GM03348 (cell line): ENCODE results near the gene SLC13A4.
"Not testable (repeated sequence)": the region's sequence is repeated elsewhere in the genome, so short reads cannot be mapped to it uniquely, and the experiment has no call there.

Source experiments
- DNase-seq: peaks from one replicate; pipeline ENCODE4 v3.0.0; 2012; ENCODE audit warnings: low spot score

Gene SLC13A4

GRCh38 chr7:135662123-135662372 lies 65.9 kb downstream of the SLC13A4 start:
- no peak for DNase-seq

GRCh38 chr7:135661311-135662122 lies 66.5 kb downstream of the SLC13A4 start:
- no peak for DNase-seq

GRCh38 chr7:135659159-135659846 lies 68.7 kb downstream of the SLC13A4 start:
- no peak for DNase-seq

GRCh38 chr7:135658564-135658963 lies 69.4 kb downstream of the SLC13A4 start:
- no peak for DNase-seq

- no peak for DNase-seq
Observed at GRCh38 chr7:135653340-135654080, 74.5 kb downstream of the SLC13A4 start.

GRCh38 chr7:135650831-135651573 lies 77.0 kb downstream of the SLC13A4 start:
- DNase-seq, result peak; percentile 64

- no peak for DNase-seq
Observed at GRCh38 chr7:135648235-135648634, 79.8 kb downstream of the SLC13A4 start.

- DNase-seq, result no peak
Observed at GRCh38 chr7:135647755-135648154, 80.2 kb downstream of the SLC13A4 start.

- DNase-seq, result peak; percentile 68
Observed at GRCh38 chr7:135645296-135645904, 82.6 kb downstream of the SLC13A4 start.

- no peak for DNase-seq
Observed at GRCh38 chr7:135644729-135645128, 83.3 kb downstream of the SLC13A4 start.

- no peak for DNase-seq
Observed at GRCh38 chr7:135644154-135644553, 83.8 kb downstream of the SLC13A4 start.

- DNase-seq, result not testable (repeated sequence)
Observed at GRCh38 chr7:135639690-135640089, 88.3 kb downstream of the SLC13A4 start.

GRCh38 chr7:135634191-135634878 lies 93.7 kb downstream of the SLC13A4 start:
- no peak for DNase-seq
